SIG-M5 treated with dmso at 0.1 percent for 504 hours (cell line): ENCODE measurements around the gene GPAT3.
"Not testable (repeated sequence)": the region's sequence is repeated elsewhere in the genome, so short reads cannot be mapped to it uniquely, and the experiment has no call there.

Experiments used
- DNase-seq: peaks from one replicate; lab custom pipeline; 2025; ENCODE audit not compliant: unreplicated experiment; lab: John Stamatoyannopoulos, UW

GPAT3 gene

GRCh38 chr4:83548151-83548905 lies 12.4 kb downstream of the GPAT3 start:
- peak; percentile 82 for DNase-seq

DNA sequence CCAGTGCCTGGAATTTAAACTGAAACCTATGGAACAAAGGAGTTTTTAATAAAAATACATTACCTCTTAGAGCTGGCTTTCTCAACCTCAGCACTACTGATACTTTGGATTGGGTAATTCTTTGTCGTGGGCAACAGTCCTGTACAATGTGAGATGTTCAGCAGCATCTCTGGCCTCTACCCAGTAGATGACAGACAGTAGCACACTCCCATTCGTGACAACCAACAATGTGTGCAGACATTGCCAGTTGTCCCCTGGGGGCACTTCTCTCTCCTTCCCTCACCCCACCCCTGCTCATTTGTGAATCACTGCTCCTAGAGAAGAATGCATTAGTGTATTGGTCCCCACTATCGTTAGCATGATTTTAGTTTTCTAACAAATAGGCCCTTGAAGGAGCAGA lies 16.2 kb downstream of the GPAT3 start:
- DNase-seq, result no peak

DNA sequence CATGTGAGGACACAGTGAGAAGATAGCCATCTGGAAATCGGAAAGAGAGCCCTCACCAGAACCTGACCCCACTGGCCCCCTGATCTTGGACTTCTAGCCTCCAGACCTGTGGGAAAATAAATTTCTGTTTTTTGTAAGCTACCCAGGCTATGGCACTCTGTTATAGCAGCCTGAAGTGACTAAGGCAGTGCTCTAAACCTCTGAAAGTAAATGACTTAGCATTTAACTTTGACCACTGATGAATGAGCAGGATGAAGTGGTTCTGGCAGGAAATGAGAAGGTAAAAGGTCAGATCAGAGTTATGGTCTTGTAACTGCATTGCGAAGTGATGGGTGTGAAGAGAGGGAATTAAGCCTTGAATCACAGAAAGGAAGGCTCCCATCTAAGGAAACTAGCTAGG lies 17.0 kb downstream of the GPAT3 start:
- DNase-seq, result peak; percentile 23

GRCh38 chr4:83556006-83556707 lies 20.2 kb downstream of the GPAT3 start:
- DNase-seq, result peak; percentile 28

GRCh38 chr4:83556816-83557215 lies 20.9 kb downstream of the GPAT3 start:
- no peak for DNase-seq

DNA sequence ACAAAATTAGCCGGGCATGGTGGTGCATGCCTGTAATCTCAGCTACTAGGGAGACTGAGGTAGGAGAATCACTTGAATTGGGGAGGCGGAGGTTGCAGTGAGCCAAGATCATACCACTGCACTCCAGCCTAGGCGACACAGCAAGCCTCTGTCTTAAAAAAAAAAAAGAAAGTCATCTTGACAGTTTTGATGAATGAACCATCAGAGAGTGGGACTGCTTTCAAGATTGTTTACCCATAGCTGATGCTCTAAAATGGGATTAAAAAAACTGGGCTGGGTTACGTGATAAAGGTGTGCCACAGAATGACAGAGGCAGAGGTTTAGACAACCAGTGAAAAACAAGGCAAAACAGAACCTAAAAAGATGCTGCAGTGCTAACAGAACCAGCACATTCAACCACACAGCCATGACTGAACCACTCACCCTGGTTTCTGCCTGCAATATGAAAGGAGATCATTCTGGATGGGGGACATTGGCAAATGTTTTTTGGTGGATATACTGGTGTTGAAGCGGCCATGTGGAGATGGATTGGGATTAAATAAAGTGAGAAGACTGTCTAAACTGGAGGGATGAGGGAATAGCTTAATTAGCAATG lies 22.2 kb downstream of the GPAT3 start:
- DNase-seq, result no peak

DNA sequence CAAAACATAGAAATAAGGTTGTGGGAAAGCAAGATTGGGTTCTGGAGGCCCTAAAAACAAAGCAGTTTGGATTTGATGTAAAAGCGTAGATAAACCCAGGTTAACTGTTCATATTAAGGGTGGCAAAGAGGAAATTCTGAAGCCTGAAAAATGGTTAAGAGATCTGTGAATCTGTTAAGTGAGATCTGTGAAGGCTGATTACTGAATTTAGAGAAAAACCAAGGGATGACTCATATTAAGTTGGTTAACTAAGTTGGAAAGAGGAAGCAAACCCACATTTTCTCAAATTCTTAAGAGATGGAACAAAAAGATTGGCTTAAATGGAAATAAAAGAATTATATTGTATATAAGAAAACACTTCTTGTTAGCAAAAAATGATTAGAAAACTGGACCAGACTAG lies 22.8 kb downstream of the GPAT3 start:
- DNase-seq, result peak; percentile 85

GRCh38 chr4:83560523-83560922 lies 24.6 kb downstream of the GPAT3 start:
- no peak for DNase-seq

- DNase-seq, result peak; percentile 55
These were observed 25.5 kb downstream of the GPAT3 start for GRCh38 chr4:83561381-83561780.

DNA sequence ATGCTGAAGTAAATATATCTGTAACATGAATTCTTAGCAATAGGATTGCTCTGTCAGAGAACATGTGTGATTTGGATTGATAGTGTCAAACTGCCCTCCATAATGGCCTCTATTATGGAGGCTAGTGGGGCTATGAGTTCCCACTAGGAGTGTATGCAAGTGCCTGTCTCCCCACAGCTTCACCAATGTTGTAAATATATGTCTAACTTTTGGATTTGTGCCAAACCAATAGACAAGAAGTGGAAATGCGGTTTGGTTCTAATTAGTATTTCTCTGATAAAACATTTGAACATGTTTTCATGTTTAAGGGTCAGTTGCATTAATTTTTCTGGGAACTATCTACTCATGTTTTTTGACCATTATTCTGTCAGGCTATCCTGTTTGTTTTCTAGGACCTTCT lies 28.1 kb downstream of the GPAT3 start:
- DNase-seq, result no peak

- DNase-seq, result peak; percentile 77
These were observed 32.2 kb downstream of the GPAT3 start for GRCh38 chr4:83568062-83568461.

DNA sequence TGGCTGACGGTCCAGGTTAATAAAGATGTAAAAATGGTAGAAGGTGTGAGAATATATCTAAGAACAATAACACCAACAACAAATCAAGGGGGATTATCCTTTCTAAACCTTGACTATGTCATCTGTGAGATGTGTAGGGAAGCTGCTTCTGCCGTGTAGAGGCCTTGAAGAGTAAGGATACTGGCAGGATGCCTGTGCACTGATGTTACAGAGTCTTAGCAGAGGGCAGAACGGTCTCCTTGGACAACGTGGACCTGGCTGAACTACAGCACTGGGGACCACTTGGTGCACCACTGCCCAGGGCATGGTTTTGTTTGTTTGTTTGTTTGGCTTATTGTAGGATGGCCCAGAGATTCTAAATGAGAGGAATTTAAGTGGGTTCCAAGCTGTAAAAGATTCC lies 33.5 kb downstream of the GPAT3 start:
- no peak for DNase-seq

GRCh38 chr4:83569987-83570386 lies 34.1 kb downstream of the GPAT3 start:
- peak; percentile 98 for DNase-seq

DNA sequence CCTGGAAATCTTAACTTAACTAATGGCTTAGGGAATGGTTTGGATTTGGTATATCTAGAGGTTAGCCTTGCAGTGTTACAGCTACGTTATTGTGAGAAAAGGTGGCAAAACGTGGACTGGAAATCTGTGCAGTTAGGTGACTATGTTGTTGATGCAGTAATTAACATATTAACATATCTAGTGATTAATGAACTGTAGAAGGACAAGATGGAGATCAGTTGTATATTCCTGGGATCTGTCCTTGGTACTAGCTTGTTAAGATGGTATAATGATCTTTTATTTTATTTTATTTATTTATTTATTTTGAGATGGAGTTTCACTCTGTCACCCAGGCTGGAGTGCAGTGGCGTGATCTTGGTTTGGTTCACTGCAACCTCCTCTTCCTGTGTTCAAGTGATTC lies 36.9 kb downstream of the GPAT3 start:
- no peak for DNase-seq

DNA sequence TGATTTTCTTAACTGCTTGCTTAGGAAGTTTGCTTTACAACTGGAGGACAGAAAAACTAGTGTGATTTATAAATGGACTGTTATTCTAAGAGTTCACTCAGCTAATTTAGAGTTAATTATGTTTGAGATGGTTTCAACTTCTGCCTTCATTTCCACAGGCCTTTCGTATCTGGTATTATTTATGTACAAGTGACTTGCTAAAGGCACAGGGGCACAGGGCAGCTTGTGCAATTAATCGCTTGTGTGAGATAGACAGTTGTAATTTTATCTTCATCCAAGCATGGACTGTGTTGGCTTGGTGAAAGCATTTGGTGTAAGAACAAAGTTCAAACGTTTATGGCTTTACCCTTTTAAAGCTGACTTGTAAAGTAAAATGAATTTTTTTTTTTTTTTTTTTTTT lies 38.3 kb downstream of the GPAT3 start:
- no peak for DNase-seq

GRCh38 chr4:83576237-83576636 lies 40.3 kb downstream of the GPAT3 start:
- DNase-seq, result not testable (repeated sequence)

- peak; percentile 86 for DNase-seq
These were observed 45.7 kb downstream of the GPAT3 start for GRCh38 chr4:83581411-83582288.

- peak; percentile 48 for DNase-seq
These were observed 46.4 kb downstream of the GPAT3 start for GRCh38 chr4:83582289-83582785.

- DNase-seq, result no peak
These were observed 50.1 kb downstream of the GPAT3 start for GRCh38 chr4:83585982-83586508.

- DNase-seq, result no peak
These were observed 53.4 kb downstream of the GPAT3 start for GRCh38 chr4:83589279-83589678.

- no peak for DNase-seq
These were observed 55.1 kb downstream of the GPAT3 start for GRCh38 chr4:83591056-83591455.
